ENCODE data around the gene RAPGEF1.
A peak's percentile ranks its signal among the peaks of the same experiment; 100 is the strongest.
"Not testable (repeated sequence)": the region's sequence is repeated elsewhere in the genome, so short reads cannot be mapped to it uniquely, and the experiment has no call there.

The RAPGEF1 gene

DNA sequence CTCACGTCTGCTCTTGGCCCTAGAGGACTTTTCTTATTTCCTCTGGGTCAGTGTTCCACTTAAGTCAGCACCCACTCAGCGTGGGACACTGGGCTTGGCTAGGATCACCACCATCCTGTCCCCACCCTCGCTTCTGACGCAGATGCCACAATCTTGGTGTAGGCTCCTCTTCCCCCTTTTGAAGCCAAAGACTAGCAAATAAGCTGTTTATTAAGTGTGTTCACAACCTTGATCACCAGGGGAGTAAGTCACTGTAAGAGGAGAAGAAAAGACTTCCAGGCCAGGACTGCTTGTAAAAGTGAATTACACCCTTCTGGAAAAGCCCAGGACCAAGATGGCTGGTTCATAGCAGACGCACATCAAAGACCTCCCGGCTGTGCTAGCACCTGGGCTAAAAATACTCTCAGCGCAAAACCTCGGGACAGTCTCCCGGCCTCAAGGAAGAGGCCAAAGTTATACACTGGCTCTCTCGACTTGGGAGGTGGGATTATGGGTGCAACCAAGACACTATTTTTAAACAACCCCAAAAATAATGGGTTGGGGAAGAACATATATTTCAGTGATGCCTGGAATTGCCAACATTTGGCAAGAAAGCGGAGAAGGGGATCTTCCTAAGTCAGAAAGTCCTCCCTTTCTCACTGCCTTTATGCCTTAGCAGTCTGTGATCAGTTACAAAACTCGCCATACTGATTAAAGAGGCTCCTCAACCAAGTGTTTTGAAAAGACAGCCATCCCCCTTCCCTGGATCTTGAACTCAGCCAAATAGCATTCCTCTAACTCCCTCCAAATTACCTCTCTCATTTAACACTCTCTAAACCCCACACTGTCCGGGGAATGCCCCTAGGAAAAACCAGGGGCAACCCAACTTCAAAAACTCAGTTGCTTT is 69.4 kb downstream of the RAPGEF1 start:
- no peak for DNase-seq (ENCODE audit: low read depth)

DNA sequence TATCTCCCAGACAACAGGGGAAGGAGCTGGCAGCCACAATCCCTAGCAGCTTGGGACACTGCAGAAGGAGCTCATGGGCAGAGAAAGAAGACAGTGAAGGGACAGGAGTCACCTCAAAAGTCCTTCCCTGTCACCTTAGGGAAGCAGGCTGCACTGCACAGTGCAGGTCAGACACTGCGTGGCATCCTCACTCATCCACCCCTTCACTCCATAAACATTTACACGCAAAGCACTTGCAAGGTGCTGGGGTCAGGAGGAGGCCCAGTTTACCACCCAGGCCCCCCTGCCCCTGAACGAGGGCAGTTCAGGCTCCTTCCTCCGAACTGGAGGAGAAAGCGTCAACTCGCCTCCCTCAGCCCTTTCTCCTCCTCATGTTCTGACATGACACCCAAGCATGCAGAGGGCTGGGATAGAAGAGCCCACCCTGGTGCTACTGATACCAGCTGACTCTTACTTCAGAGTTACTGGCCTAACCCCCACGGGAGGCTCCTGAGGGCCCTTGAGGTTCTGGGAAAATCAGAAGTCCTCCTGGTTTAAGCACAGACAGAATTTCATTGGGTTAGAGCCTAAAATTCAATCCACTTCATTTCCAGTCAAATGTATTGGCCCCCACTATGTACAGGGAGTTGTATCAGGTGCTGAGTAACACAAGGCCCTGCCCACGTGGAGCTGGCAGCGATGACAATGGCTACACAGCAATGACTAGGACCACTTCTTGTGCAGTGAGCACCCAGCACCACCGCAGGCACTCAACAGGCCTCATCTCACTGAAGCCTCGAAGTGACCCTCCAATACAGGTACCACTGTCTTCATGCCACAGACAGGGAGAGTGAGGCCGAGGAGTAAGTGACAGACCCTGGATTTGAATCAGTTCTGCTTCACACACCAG is 70.4 kb downstream of the RAPGEF1 start:
- DNase-seq (ENCODE audit: low read depth) = no peak

DNA sequence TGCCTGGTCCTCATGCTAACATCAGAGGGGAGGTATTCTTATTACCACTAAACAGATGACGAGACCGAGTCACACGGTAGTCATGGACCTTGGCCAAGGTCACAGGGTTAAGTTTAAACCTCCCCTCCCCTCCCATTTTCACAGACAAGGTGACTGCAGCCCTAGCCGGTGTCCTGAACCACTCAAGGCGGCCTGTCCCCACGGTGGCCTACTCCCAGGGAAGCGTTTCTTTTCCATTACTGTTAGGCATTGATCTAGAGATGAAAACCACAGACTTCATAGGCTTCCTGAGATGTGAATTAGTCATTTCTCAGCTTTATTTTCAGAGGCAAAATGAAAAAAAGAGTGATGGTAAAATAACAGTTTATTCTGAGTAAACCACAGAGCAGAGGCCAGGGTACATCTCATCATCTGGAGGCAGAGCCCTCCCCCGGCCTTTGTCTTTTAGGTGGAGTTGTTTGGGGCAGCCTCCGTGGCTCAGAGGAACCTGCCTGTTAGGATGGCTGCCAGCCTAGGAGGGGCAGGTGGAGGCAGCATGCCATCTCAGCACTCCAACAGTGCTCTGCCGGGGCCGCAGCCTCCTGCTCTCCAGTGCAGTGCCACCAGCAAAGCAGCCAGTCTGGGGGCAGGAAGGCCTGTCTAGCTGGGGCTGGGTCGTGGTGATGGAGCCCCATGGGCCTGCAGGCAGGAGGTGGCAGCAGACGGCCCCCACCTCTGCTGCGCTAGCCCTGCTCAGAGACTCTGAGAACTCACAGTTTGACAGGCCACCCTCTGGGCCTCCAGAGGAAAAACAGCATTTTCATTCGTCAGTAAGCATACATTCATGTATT is 71.2 kb downstream of the RAPGEF1 start:
- peak; percentile 56 for DNase-seq (ENCODE audit: low read depth)

DNA sequence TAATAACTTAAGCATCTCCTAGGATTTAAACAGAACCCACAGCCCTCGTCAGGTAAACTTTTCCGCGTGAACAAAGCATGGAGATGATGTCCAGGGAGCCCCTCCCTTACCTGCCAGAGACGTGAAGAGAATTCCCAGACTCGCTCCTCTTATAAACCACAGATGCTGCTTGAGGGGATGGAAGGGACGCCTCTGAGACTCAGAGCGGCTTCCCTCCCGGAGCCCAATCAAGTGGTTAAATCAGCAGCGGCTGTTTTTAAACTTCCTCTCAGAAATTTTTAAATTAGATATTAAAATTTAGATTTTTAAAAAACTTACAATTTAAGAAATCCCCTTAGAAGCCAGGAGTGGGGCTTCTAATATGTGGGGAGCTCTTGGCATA is 71.8 kb downstream of the RAPGEF1 start:
- DNase-seq (ENCODE audit: low read depth) = no peak

DNA sequence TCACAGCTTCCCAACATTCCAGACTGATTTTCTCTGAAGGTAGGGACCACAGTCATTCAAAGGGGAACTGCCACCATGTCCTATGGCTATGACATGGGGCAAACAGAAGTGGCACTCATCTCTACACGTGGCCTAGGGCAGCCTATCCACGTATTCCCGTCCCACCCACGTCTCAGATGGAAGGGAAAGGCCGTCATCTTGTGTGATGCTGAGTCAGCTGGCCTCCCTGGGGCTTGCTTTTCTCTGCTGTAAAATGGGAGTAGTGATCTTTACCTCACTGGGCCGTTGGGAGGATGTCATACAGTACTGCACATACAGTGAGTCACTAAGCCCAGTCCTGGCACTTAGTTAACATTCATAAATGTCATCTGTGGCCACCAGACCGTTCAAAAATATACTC is 72.3 kb downstream of the RAPGEF1 start:
- peak; percentile 47 for DNase-seq (ENCODE audit: low read depth)

DNA sequence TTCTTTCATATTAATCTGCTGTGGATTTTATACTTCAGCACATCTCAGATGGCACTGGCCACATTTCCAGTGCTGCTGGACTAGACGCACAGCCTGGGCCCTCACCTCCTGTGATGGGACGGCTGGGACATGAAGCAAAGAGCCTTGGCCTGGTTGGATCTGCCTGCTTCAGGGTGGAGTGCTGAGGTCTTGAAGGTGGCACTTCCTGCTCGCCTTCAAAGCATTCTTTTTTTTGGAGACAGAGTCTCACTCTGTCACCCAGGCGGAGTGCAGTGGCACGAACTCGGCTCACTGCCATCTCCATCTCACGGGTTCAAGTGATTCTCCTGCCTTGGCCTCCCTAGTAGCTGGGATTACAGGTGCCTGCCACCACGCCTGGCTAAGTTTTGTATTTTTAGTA is 73.1 kb downstream of the RAPGEF1 start:
- no peak for DNase-seq (ENCODE audit: low read depth)

DNA sequence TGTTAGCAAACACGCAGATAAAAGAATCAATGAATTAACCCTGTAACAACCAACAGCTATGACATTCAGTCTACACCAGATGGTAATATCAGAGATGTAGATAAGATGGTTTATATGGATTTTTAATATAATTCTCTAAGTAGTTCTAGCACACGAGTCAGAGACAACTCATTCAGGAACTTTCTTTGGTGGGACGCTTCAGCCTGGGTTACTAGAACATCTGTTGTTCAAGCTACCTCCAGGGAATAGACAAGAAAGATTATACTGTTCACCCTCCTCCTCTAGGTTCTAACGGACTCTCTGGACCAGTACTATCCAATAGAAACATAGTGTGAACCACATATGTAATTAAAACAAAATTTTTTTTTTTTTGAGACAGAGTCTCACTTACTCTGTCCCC is 73.8 kb downstream of the RAPGEF1 start:
- DNase-seq (ENCODE audit: low read depth) = no peak

DNA sequence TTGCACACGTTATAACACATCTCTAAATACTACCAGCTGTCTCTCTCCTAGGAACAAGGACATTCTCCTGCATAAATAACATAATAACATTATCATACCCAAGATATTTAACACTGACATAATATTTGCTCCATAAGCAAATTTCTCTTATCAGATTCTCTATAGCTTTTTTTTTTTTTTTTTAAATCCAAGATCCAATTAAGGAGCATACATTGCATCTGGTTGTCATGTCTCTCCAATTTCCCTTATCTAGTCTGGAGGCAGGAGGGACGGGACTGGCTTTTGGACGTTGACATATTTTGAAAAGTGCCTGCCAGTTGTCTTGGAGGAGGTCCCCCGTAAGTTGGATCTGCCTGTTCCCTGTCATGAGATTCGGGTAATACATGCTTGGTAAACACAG is 76.6 kb downstream of the RAPGEF1 start:
- no peak for DNase-seq (ENCODE audit: low read depth)

DNA sequence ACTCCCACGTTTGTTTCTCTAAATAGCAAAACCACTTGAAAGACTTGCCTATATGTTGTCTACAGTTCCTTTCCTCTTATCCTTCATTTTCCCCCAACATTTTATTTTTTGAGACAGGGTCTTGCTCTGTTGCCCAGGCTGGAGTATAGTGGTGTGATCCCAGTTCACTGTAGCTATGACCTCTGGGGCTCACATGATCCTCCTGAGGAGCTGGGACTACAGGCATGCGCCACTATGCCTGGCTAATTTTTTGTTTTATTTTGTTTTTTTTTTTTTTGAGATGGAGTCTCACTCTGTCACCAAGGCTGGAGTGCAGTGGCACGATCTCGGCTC is 77.6 kb downstream of the RAPGEF1 start:
- DNase-seq (ENCODE audit: low read depth) = not testable (repeated sequence)

DNA sequence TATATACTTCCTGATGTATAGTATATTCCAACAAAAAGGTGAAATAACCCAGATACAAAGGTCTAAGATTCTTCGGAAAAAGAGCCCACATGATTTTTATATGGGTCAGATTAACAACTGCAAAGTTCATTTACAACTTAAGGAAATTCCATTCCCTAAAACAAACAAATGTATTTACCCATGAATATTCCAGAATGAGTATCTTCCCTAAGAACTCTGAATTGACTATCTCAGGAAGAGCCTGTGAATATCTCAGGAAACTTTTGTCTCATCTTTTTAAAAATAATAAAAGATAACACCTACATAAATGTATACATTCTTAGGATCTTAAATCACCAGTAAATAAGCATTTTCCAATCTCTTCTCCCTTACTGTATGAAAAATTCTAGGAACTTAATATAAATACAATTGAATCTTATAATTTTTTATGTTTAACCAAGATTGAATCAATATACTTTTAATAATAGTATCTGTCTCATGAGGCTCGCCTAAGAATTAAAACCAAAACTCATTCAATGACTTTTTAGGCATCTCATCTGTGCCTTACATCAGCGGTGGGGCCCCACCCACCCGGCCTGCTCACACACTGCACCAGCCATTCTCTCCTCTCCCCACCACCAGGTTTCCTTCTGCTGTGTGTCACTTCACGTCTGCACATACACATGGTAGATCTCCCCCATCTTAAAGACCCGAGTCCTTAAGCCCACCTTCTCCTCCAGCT is 78.1 kb downstream of the RAPGEF1 start:
- peak; percentile 55 for DNase-seq (ENCODE audit: low read depth)

DNA sequence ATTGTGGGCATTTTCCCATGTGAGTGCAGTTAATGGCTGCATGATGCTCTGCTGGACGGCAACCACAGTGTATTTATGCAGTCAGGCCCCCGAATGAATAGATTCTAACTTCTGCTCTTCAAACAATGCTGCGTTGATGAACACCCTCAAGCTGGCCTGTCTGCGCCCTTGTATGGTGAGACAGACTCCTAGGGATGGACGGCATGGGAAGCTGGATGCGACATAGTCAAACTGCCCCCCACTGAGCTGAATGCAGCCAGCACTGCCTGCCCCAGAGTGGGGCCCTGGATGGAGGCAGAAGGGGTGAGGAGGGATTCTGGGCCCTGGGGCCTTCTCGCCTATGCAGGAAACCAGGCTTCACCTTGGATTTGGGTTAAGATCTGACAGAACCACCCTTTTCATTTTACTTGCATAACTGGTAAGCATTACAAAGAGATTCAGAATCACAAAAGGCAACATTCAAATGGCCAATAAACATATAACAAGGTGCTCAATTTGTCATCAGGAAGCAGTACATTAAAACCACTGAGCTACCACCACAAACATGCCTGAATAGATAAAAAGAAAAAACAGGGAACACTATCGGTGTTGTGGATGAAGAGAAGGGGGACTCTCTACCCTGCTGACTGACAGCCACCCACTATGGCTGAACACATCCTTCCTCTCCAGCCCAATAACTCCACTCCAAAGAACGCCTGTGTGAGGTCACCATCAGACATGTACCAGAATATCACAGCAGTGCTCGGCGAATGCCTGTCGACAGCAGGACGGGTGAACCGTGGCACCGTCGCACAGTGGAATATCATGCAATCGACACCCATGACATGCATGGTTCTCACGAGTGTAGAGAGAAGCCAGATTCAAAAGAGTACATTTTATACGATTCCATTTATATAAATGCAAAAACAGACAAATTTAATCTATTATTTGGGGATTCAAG is 79.1 kb downstream of the RAPGEF1 start:
- no peak for DNase-seq (ENCODE audit: low read depth)

DNA sequence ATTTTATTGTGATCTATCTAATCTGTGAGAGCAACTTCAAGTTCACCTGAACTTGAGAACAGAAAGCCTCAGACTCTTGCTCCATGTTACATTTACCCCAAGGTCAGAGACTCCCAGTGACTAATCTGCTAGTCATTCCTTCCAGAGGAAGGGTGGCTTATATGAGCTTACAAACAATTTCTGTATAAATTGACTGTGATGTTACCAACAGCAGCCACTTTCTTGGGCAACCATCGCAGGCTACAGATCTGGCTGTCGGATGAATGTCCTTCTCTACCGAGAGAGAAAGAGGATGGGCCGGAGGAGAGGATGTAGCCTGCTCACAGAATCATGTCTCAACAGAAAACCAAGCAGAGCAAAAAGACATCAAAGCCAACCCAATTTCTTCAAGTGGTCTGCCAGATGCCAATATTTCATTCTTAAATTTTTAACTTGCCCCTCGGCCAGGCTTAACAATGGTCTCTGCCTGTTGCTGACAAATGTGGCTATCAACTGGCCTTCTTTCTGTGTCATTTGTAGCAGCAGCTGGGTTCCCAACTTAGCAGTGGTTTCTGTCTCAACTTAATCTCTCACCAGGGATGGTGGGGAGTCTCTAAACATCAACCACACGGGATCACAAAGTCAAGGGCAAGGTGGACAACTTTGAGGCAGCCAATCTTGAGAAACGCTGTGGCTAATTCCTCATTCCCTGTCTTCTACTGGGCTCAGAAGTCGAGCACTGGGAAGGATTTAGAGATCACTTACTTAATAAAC is 81.3 kb downstream of the RAPGEF1 start:
- no peak for DNase-seq (ENCODE audit: low read depth)

DNA sequence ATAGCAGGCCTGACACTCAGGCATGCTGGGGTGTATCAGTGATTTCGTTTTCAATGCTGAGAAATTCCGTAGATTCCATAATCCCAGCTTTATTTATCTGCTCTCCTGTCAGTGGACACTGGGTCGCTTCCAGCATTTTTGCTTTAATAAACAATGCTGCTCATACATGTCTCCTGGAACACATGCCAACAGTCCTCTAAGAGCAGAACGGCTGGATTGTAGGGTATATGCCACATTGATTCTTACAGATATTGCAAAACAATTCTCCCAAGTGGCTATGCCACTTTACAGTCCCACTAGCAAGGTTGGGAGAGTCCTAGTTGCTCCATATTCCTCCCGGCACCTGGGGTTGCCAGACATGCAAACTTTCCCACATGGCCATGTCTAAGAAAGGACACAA is 81.9 kb downstream of the RAPGEF1 start:
- DNase-seq (ENCODE audit: low read depth) = no peak

DNA sequence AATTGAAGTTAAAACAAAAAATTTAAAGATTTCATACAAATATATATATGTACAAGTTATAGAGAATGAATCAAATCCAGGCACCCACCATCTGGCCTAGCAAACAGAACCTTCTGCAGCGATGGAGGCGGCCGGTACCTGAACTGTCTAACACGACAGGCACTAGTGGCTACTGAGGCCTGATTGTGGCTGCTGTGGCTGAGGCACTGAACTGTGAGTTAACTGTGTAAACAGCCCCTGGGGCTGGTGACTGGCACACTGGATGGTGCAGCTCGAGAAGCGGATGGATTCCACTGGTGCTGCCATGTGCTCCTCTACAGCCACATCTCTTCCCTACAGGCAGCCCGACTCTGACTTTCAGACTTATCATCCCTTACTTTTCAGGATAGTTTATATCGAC is 82.4 kb downstream of the RAPGEF1 start:
- no peak for DNase-seq (ENCODE audit: low read depth)

DNA sequence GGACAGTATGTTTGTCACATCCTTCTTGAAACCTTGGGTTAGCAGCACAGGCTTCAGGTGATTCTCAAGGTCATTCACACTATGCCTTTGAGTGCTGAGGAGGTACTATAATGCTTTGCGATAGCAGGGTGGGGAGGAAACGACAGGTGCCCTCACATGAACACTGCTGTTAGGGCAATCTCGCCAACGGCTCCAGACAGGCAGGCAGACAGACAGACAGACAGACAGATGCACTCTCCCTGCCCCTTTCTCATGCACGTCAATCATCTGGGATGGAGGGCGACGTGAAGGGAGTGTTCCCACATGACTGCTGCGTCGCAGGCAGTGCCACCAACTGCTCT is 82.9 kb downstream of the RAPGEF1 start:
- no peak for DNase-seq (ENCODE audit: low read depth)

DNA sequence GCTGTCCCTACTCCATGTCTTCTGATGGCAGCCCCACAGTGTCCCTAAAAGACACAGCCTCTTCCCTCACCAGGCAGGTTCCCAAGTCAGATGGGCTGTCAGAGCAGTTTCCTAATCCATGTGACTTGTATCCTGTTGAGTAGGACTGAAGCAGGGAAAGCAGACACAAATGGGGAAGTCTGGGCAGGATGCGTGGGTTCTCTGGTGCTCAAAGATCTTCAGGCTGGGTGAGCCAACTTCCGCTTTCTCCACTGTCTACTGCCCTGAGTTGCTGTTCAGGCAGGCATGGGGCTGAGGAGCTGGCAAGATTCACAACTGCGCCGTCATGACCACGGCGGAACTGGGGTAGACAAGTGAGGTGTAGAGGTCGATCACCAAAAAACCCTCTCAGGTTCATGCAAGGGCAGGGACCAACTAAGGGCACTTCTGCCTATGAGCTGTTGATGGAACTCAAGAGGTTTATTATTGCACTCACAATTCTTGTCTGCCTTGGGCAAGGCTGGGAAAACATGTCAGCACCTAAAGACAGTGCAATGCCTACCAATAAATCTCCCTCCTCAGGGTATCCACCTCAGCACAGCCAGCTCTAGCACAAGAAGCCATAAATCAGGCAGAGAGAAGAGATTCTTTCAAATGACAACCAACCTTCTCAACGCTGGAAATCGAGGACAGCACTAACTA is 83.4 kb downstream of the RAPGEF1 start:
- DNase-seq (ENCODE audit: low read depth) = peak; percentile 62

DNA sequence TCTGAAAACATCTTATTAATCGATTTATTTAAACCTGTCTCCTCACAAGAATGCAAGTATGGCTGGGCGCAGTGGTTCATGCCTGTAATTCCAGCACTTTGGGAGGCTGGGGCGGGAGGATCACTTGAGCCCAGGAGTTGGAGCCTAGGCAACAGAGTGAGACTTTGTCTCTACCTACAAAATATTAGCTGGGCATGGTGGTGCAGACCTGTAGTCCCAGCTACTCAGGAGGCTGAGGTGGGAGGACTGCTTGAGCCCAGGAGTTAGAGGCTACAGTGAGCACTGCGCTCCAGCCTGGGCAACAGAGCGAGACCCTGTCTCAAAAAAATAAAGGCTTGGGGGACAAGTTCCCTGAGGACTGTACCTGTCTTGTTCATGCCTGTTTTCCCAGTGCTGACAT is 85.5 kb downstream of the RAPGEF1 start:
- DNase-seq (ENCODE audit: low read depth) = not testable (repeated sequence)

DNA sequence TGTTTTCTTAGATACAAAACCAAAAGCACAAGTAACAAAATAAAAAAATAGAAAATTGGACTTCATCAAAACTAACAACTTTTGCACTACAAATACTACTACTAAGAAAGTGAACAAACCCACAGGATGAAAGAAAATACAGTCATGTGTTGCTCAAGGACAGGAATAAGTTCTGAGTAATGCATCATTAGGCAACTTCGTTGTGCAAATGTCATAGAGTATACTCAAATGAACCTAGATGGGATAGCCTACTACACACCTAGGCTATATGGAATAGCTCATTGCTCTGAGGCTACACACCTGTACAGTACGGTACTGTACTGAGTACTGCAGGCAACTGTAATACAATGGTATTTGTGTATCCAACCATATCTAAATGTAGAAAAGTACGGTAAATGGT is 88.3 kb downstream of the RAPGEF1 start:
- no peak for DNase-seq (ENCODE audit: low read depth)

DNA sequence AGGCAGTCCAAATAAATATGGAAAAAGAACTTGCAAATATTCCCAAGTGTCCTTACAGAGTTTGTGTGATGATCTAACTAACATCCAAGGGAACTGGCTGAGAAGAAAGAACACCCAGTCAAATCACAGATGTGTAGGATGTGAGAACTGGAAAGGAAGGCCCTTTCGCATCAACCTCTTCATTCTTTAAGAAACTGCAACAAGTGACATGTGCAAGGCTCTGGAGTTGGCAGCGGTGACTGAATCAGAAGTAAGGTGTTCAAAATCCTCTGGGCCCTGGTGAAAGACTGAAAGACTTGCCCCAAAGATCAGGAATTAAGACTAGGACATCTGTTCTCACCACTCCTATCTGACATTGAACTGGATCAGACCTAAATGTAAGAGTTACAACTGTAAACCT is 88.7 kb downstream of the RAPGEF1 start:
- DNase-seq (ENCODE audit: low read depth) = no peak

Measured in T follicular helper cell (primary cell).